HL-60/S4 treated with phorbol 12-myristate 13-acetate at 8.2 ng/mL for 4 days and 3 days (cell line): ENCODE data around the gene ARID3A.
"Not testable (repeated sequence)": the region's sequence is repeated elsewhere in the genome, so short reads cannot be mapped to it uniquely, and the experiment has no call there.

Experiments used
- in situ Hi-C: fragments of 300-500 bp; cut with MboI; formaldehyde crosslinking; loops from 2 replicates; pipeline ENCODE4 v1.15.0; 2022; ENCODE audit warnings: low sequenced_read_pairs

Gene ARID3A

GRCh38 chr19:925526-926322, at the start of gene ARID3A:
TSS of gene ARID3A (plus strand) at chr19:926035. CDS start at chr19:929529, 3,494 bp downstream.
- in situ Hi-C loops: loop anchor here (10.0 kb wide), 1 partner anchor 59 kb away; the partner anchor contains the start of gene WDR18

DNA sequence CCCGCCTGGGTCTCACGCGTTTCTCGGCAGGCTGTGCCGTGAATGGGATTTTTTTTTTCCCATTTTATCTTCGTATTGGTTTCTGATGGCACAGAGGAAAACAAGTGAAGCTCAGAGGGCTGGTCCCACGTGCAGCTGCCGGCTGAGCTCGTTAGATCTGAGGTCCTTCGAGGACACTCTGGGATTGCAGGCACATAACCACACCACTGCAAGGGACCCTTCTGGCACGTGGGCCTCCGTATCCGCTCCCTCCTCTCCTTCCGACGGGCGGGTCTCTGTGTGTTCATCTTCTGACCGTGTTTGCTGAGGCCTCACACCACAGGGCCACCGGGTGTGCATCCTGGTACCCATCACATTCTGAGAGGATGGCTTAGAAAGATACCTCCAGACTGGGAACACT, 49.7 kb upstream of the ARID3A start:
- in situ Hi-C loops: no loop called here

DNA sequence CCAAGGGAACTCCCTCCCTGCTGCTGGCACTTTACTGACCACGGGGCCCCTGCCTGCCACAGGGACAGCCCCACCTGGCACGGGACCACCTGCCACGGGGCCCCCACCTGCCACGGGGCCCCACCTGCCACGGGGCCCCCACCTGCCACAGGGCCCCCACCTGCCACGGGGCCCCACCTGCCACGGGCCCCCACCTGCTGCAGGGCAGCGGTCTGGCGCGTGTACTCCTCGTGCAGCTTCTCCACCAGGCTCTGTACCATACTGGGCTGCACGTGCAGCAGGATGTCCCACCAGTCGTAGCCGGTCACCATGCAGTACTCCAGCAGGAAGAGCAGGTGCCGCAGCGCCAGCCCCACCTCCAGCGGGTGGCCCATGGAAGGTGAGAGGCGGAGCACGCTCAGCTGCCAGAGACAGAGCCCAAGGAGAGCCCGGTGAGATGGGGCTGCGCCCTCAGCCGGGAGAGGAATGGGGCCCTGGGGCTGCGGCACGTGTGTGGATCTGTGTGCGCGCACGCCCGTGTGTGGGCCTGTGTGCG, 49.0 kb upstream of the ARID3A start:
- in situ Hi-C loops: no loop called here

DNA sequence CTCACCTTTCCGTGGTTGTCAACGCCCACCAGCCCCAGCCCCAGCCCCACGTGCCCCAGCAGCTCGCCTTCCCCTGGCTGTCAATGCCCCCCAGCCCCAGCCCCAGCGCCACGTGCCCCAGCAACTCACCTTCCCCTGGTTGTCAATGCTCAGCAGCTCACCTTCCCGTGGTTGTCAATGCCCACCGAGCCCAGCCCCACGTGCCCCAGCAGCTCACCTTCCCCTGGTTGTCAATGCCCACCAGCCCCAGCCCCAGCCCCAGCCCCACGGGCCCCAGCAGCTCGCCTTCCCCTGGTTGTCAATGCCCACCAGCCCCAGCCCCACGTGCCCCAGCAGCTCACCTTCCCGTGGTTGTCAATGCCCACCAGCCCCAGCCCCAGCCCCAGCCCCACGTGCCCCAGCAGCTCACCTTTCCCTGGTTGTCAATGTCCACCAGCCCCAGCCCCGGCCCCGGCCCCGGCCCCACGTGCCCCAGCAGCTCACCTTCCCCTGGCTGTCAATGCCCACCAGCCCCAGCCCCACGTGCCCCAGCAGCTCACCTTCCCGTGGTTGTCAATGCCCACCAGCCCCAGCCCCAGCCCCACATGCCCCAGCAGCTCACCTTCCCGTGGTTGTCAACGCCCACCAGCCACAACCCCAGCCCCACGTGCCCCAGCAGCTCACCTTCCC, 47.7 kb upstream of the ARID3A start:
- in situ Hi-C loops: not testable (repeated sequence)

- in situ Hi-C loops: not testable (repeated sequence)
These were observed 46.9 kb upstream of the ARID3A start for GRCh38 chr19:878751-879561.

DNA sequence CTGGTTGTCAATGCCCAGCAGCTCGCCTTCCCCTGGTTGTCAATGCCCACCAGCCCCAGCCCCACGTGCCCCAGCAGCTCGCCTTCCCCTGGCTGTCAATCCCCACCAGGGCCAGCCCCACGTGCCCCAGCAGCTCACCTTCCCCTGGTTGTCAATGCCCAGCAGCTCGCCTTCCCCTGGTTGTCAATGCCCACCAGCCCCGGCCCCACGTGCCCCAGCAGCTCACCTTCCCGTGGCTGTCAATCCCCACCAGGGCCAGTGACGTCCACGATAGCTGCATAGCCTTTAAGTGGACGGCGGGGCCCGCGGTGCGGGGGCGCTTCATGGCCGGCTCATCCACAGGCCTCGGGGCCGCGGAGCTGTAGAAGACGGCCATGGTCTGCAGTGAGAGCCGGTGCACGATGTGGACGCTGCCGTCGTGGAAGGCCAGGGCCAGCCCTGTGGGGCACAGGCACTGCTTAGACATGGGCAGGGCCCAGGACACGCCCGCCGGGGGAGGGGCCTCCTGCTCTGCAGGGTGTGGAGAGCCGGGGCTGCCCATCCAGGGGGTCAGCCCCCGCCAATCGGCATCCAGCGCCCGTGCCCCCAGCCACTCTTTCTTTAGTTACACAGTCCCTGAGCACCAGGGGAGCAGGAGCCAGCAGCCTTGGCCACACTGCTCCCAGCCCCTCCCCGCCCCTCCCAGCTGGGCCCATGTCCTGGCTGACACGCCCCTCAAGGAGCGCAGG, 46.0 kb upstream of the ARID3A start:
- in situ Hi-C loops: no loop called here

DNA sequence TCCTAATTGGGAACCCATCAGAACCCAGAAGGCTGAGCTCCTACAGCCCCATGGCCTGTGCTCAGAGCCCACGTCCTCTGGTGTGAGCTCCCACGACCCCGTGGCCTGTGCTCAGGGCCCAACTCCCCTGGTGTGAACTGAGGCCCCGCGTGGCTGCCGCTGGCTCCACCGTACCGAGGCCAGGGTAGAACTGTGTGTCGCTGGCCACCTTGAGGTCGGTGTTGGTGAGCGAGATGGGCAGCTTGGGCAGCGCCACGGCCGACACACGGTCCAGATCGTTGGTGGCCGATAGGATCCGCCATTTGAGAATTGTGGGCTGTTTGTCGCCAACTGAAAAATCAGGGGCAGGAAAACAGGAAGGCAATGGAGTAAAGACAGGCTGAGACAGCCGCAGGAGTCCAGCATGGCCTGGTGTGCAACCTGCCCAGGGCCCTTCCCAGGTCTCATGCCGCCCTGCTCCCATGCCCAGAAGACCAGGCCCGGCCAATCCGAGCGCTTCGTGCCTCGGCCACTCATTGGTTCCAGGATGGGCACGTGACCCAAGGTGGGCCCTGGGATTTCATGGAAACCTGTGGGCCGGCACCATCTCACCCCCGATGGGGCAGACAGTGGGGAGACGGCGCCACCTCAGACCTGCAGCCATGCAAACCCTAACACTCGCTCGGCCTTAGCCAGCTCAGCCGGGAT, 44.3 kb upstream of the ARID3A start:
- in situ Hi-C loops: no loop called here

DNA sequence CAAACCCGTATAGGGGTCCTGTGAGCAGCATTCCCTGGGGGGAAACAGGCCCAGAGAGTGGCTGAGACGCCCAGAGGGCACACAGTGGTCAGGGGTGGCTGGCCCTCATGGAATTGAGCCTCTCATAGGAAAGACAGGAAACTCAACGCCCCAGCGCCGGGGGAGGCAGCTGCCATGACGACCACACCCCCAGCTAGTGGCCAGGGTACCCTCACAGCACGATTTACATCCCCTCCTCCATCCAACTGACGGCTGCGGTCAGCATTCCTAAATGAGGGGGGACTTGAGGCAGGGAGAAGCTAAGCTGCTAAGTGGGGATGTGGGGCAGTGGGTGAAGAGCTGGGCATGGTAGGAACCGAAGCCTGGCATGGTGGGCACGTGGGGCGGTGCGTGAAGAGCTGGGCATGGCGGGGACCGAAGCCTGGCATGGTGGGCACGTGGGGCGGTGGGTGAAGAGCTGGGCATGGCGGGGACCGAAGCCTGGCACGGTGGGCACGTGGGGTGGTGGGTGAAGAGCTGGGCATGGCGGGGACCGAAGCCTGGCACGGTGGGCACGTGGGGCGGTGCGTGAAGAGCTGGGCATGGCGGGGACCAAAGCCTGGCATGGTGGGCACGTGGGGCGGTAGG, 42.9 kb upstream of the ARID3A start:
- in situ Hi-C loops: no loop called here

DNA sequence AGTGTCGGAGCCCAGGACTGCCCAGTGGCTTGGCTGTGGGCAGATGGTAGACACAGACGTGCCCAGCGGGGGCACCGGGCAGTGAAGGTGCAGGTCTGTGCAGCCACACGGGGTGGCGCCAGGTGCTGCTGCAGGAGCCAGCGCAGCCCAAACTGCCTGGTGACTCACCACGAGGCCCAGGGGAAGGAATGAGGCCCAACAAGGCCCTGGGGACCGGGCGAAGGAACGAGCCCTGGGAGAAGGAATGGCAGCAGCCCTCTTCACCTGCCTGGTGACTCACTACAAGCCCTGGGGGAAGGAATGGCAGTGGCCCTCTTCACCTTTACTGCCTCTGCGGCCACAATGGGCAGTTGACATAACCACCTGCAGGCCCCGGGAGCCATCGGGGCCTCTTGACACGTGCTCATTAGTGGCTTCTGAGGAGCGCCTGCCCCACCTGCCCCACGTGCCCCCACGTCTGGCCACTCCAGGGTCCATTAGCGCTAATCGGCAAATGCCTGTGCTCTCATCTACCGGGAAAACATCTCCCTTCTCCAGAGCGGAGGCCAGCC, 42.1 kb upstream of the ARID3A start:
- in situ Hi-C loops: no loop called here

GRCh38 chr19:884420-885211, 41.2 kb upstream of the ARID3A start:
- in situ Hi-C loops: no loop called here

- in situ Hi-C loops: no loop called here
These were observed 40.2 kb upstream of the ARID3A start for GRCh38 chr19:885536-886224.

- in situ Hi-C loops: no loop called here
These were observed 38.8 kb upstream of the ARID3A start for GRCh38 chr19:887072-887471.

DNA sequence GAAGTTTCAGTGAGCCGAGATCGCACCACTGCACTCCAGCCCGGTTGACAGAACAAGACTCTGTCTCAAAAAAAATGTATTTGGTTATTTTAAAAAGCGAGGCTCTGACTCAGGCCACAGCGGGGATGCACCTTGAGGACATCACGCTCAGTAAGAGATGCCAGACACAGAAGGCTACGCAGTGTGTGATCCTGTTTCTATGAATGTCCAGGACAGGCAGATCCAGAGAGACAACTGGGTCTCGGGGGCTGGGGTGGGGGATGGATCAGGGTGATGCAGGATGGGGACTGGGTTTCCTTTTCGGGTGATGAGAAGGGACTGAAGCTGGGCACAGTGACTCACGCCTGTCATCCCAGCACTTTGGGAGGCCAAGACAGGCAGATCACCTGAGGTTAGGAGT, 38.2 kb upstream of the ARID3A start:
- in situ Hi-C loops: no loop called here

- in situ Hi-C loops: no loop called here
These were observed 37.1 kb upstream of the ARID3A start for GRCh38 chr19:888581-889385.

DNA sequence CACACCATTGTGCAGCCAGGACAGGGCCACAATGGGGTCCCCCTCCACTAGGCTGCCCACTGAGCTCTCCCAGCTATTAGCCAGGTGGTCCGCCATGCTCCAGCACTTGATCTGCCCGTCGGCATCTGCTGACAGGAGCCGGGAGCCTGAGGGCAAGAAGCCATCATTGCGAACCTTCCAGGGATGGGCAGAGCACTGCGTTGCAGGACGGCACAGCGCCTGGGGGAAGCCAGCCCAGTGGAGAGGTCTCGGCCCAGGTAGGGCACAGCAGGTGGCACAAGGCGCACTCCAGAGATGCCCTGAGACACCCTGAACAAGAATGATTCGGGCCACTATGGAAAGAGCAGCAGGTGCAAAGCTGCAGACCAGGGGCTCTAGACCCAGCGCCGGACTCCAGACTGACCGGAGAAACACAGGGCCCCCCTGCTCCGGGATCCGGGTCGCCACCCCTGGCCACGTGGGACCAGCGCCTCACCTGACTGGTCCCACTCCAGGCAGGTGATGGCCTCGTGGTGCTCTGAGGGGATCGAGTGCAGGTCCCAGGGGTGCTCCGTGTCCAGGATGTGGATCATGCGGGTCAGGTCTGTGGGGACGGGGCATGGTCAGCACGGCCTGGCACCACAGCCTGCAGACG, 36.1 kb upstream of the ARID3A start:
- in situ Hi-C loops: no loop called here

DNA sequence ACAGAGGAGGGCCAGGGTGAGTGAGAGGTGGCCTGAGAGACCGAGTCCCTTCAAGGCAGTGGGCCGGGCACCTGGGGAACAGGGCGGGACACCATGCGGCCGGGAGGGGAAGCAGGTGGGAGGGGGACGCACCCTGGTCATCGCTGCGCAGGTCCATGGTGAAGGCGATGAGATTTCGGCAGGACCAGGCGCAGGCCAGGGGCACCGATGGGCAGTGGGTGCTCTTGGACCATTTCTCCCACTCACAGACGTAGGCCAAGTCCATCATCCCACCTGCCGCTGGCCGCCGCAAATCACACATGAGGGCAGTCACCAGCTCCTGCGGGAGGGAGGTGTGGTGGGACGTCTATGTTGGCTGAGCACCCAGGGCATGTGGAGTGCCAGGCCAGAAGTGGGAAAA, 35.0 kb upstream of the ARID3A start:
- in situ Hi-C loops: no loop called here
